Testis (tissue), 3 donors: ENCODE results near the gene KRT34. TPM values are rescaled to one million over a fixed set of nuclear protein-coding genes. Genes with fewer than 3 reads are reported as not detected.
A peak's percentile ranks its signal among the peaks of the same experiment; 100 is the strongest.

Experiments
- DNase-seq: peaks from one replicate; pipeline ENCODE4 v3.0.0-alpha.2; 2019
- H3K27ac ChIP-seq, 2 donors: fragments of 200-600 bp; sonication (generic); one replicate each; pipeline ENCODE4 v1.5.1; 2019
- H3K27me3 ChIP-seq: fragments of 200-600 bp; sonication (generic); one replicate; pipeline ENCODE4 v1.5.1; 2019
- H3K36me3 ChIP-seq: fragments of 200-600 bp; sonication (generic); one replicate; pipeline ENCODE4 v1.5.1; 2017; ENCODE audit warnings: low read depth; ENCODE audit errors: missing control alignments
- H3K4me1 ChIP-seq: fragments of 200-600 bp; sonication (generic); one replicate; pipeline ENCODE4 v1.5.1; 2019
- H3K4me3 ChIP-seq, 2 donors: fragments of 200-600 bp; sonication (generic); one replicate each; pipeline ENCODE4 v1.5.1; 2017 to 2019
- H3K9me3 ChIP-seq: fragments of 200-600 bp; sonication (generic); one replicate; pipeline ENCODE4 v1.5.1; 2017
- CTCF ChIP-seq, 3 experiments: fragments of 450-650 bp in 2 of 3; fragments of 200-600 bp in 1 of 3; sonication (generic) in 1 of 3; IDR thresholded peaks; one replicate each; pipeline ENCODE4 v1.5.1; 2016 to 2019; ENCODE audit warnings: antibody characterized with exemption in 3 of 3, mild to moderate bottlenecking in 2 of 3, moderate library complexity in 1 of 3
- POLR2A ChIP-seq: fragments of 450-650 bp; IDR thresholded peaks from one replicate; pipeline ENCODE4 v1.6.1; 2017; ENCODE audit warnings: antibody characterized with exemption, mild to moderate bottlenecking, moderate library complexity
- WGBS, 2 donors: methylation state at CpG; one replicate each; pipeline ENCODE4 v1.1.5; 2018; 5-methylcytosine and 5-hydroxymethylcytosine counted together
- intact Hi-C: fragments of 100-400 bp; cut with DNase I; formaldehyde crosslinking; loops from one replicate; pipeline ENCODE4 v1.15.1; 2023; ENCODE audit warnings: low total_unique reads
- polyA plus RNA-seq: library from polyadenylated mRNA; stranded (reverse); fragments of 350-450 nt; fragmentation: Illumina TruSeq; extraction: RNeasy Lipid Tissue Mini Kit (QIAGEN cat#74804); gene quantifications from one replicate; pipeline ENCODE4 v1.2.3, GENCODE V29; 2014; ENCODE audit warnings: low read depth, low replicate concordance; ENCODE audit not compliant: insufficient read depth
- total RNA-seq, 2 donors: library from RNA; depleted of rRNA; stranded (reverse); fragments of >200 nt; gene quantifications; one replicate each; pipeline ENCODE4 v1.2.3, GENCODE V29; 2016

Gene KRT34
- total and polyA plus RNA-seq, 3 donors from 2014 or later, result 0.50 to 1.2 (median 0.55) TPM

DNA sequence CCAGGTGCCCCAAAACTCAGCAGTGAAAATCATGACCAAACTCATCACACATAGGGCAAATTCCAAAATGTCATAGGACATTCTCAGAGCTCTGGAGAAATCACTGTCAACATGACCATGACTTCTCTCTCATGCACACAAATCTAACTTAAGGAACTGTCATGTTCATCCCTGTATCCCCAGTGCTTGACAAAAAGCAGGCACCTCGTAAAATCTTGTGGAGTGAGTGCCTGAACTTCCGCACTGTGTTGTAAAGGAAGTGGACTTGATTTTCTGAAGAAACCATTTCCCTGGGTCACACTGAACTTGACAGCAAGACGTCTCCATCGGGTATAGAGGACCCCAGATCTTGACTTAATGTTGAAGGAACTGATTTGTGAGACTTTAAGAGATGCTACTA is 39.5 kb upstream of the KRT34 start:
- DNase-seq, result no peak
- H3K36me3 ChIP-seq, result no peaks in the 10 kb centered on the region

GRCh38 chr17:41421116-41421515 is 39.0 kb upstream of the KRT34 start:
- TF ChIP-seq CTCF (IDR thresholded peaks at IDR 0.05) (no peak), POLR2A (no peak)
- Histone ChIP-seq H3K36me3 (no peaks in the 10 kb centered on the region), H3K27me3 (no peaks in the 10 kb centered on the region), H3K27ac (peak overlapping the region in 1 of 2 donors; percentile 50), H3K9me3 (no peaks in the 10 kb centered on the region), H3K4me3 (no peak overlapping the region), H3K4me1 (peaks cover 24% of the 10 kb centered on the region)
- peak; percentile 40 for DNase-seq
- intact Hi-C loops, result no loop called here
- 77 to 80% methylated on average over 5 to 9 of the region's 9 CpGs for WGBS, 2 donors

More for the DNA sequence above, 39.5 kb upstream of the KRT34 start:
- WGBS, 2 donors, result 86 to 92% methylated on average over 4 of the region's 4 CpGs
- intact Hi-C loops, result no loop called here
- TF ChIP-seq CTCF (IDR thresholded peaks at IDR 0.05) (no peak), POLR2A (no peak)
- H3K27ac ChIP-seq, result no peak overlapping the region
- H3K4me3 ChIP-seq, result no peak overlapping the region
- no peaks in the 10 kb centered on the region for H3K27me3 ChIP-seq
- H3K9me3 ChIP-seq, result no peaks in the 10 kb centered on the region
- peaks cover 19% of the 10 kb centered on the region for H3K4me1 ChIP-seq

- intact Hi-C loops, result no loop called here
- no peak overlapping the region for H3K4me3 ChIP-seq
- peaks cover 31% of the 10 kb centered on the region for H3K4me1 ChIP-seq
- no peaks in the 10 kb centered on the region for H3K9me3 ChIP-seq
- H3K27ac ChIP-seq, result peak overlapping the region in 1 of 2 donors; percentile 50
- H3K36me3 ChIP-seq, result no peaks in the 10 kb centered on the region
- no peak for DNase-seq
- WGBS, 2 donors, result 53 to 56% methylated on average over 4 of the region's 4 CpGs
- TF ChIP-seq CTCF (IDR thresholded peaks at IDR 0.05) (no peak), POLR2A (no peak)
- no peaks in the 10 kb centered on the region for H3K27me3 ChIP-seq
Measured at GRCh38 chr17:41420134-41420533, 38.0 kb upstream of the KRT34 start.

DNA sequence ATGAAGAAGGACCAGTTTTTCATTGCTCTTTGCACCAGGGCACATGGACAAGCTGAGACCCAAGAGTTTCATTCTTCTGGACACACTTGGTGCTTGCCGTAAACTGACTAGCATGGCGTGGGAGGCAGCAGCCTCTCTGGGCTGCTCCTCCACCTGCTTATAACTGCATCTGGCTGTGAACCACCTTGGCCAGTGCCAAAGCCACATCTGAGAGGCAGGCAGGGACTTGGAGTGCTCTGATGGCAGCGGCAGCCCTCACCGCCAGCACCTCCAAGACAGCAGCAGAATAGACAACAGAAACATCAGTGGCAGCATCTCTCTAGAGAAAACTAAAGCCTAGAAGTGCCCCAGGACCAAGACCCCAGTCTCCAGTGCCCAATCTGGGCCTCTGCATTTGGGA is 37.6 kb upstream of the KRT34 start:
- whole genome bisulfite sequencing, 2 donors, result 80 to 95% methylated on average over 4 of the region's 4 CpGs
- no peak overlapping the region for H3K4me3 ChIP-seq
- no peak for DNase-seq
- intact Hi-C loops, result no loop called here
- H3K9me3 ChIP-seq, result no peaks in the 10 kb centered on the region
- H3K4me1 ChIP-seq, result peaks cover 35% of the 10 kb centered on the region
- H3K27ac ChIP-seq, result peak overlapping the region in 1 of 2 donors; percentile 50
- no peak for TF ChIP-seq CTCF (IDR thresholded peaks at IDR 0.05)
- no peak for TF ChIP-seq POLR2A
- no peaks in the 10 kb centered on the region for H3K27me3 ChIP-seq
- no peaks in the 10 kb centered on the region for H3K36me3 ChIP-seq

- DNase-seq, result no peak
- intact Hi-C loops, result no loop called here
- Histone ChIP-seq H3K27me3 (no peaks in the 10 kb centered on the region), H3K36me3 (no peaks in the 10 kb centered on the region), H3K27ac (no peak overlapping the region), H3K4me1 (peaks cover 35% of the 10 kb centered on the region), H3K9me3 (no peaks in the 10 kb centered on the region), H3K4me3 (no peak overlapping the region)
- WGBS, 2 donors, result 76 to 81% methylated on average over 7 of the region's 7 CpGs
- TF ChIP-seq POLR2A (no peak), CTCF (IDR thresholded peaks at IDR 0.05) (no peak)
Measured at GRCh38 chr17:41418116-41418860, 36.2 kb upstream of the KRT34 start.
